ENCODE measurements around the gene ZNF217. TPM values are rescaled to one million over a fixed set of nuclear protein-coding genes. Genes with fewer than 3 reads are reported as not detected.
A peak's percentile ranks its signal among the peaks of the same experiment; 100 is the strongest.
"Not testable (repeated sequence)": the region's sequence is repeated elsewhere in the genome, so short reads cannot be mapped to it uniquely, and the experiment has no call there.

The ZNF217 gene
- total and polyA plus RNA-seq, 7 donors = 1.7 to 8.1 (median 4.3) TPM

- DNase-seq = not testable (repeated sequence)
- WGBS, 3 donors = 23 to 35% (median 34%) methylated on average over 12 of the region's 12 CpGs
Observed at GRCh38 chr20:53589321-53590065, 4.1 kb downstream of the ZNF217 start.

DNA sequence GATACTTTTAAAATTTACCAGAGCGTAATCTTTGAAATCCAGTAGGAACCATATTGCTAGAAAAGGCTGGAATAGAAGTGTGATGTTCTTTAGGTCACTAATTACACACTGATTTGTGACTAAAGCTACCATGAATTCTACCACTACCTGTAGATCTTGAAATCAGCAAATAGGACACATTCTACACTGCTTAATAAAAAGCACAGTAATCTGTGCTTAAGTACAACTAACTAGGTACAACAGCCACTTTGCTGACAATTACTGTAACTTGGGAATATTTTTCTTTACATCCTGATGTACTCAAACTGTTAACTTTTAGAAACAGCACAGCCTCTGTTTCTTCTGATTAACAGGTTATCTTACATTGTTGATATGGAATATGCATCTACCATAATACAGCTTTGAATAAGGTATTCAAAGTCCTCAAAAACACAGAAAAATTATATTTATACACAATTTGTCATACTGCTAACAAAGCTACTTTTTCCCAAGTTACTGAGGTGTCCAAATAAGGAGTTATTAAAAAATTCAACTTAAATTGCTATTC, 6.4 kb downstream of the ZNF217 start:
- WGBS, 3 donors = 95 to 97% (median 97%) methylated on average over 1 of the region's 1 CpG
- peaks cover 12% of the 10 kb centered on the region for H3K4me1 ChIP-seq
- intact Hi-C loops (cut with DNase I); ATAC-seq; H3K4me3 ChIP-seq; H3K9me3 ChIP-seq; H3K27me3 ChIP-seq (ENCODE audit: insufficient read depth in 3 of 3, low read length in 2 of 3); DNase-seq; H3K36me3 ChIP-seq (ENCODE audit: insufficient read depth in 1 of 2, low read depth in 1 of 2); H3K27ac ChIP-seq: not testable (repeated sequence)

More at GRCh38 chr20:53589321-53590065, 4.1 kb downstream of the ZNF217 start:
- Histone ChIP-seq H3K27ac (peak overlapping the region; percentile 55), H3K4me3 (peak overlapping the region; percentile 39)
- H3K4me1 ChIP-seq; H3K27me3 ChIP-seq (ENCODE audit: insufficient read depth in 3 of 3, low read length in 2 of 3); H3K36me3 ChIP-seq (ENCODE audit: insufficient read depth in 1 of 2, low read depth in 1 of 2); H3K9me3 ChIP-seq; ATAC-seq; intact Hi-C loops (cut with DNase I): not testable (repeated sequence)

DNA sequence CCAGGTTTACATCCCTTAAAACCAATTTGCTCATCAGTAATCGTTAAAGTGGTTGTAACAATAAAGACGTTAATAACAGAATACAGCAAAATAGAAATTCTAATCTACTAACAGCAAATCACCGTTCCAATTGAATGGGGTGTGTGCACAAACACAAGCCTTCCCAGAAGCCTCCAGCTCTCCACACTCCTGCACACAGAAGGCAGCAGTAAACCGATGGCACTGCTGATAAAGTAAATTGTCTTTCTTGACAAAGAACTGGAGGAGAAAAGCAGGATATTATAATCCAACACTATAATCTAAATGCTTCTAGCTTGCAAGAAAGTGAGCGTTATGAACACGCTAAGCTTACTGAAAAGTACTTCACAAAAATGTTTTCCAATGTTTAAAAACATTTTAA, 7.0 kb downstream of the ZNF217 start:
- Histone ChIP-seq H3K9me3 (no peaks in the 10 kb centered on the region), H3K4me3 (no peak overlapping the region), H3K4me1 (peaks cover 12% of the 10 kb centered on the region), H3K27me3 (ENCODE audit: insufficient read depth in 3 of 3, low read length in 2 of 3) (no peaks in the 10 kb centered on the region), H3K27ac (no peak overlapping the region), H3K36me3 (ENCODE audit: insufficient read depth in 1 of 2, low read depth in 1 of 2) (peaks cover 2 to 12% of the 10 kb centered on the region in 2 donors)
- intact Hi-C loops (cut with DNase I) = no loop called here
- TF ChIP-seq, protein P1, sequence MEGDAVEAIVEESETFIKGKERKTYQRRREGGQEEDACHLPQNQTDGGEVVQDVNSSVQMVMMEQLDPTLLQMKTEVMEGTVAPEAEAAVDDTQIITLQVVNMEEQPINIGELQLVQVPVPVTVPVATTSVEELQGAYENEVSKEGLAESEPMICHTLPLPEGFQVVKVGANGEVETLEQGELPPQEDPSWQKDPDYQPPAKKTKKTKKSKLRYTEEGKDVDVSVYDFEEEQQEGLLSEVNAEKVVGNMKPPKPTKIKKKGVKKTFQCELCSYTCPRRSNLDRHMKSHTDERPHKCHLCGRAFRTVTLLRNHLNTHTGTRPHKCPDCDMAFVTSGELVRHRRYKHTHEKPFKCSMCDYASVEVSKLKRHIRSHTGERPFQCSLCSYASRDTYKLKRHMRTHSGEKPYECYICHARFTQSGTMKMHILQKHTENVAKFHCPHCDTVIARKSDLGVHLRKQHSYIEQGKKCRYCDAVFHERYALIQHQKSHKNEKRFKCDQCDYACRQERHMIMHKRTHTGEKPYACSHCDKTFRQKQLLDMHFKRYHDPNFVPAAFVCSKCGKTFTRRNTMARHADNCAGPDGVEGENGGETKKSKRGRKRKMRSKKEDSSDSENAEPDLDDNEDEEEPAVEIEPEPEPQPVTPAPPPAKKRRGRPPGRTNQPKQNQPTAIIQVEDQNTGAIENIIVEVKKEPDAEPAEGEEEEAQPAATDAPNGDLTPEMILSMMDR (IDR thresholded peaks at IDR 0.05) = no peak
- 66 to 71% (median 71%) methylated on average over 6 of the region's 6 CpGs for WGBS, 3 donors
- DNase-seq (no peak), ATAC-seq (no peak)

- H3K4me1 ChIP-seq = peaks cover 14% of the 10 kb centered on the region
- 76 to 93% (median 87%) methylated on average over 5 of the region's 5 CpGs for WGBS, 3 donors
- H3K4me3 ChIP-seq; ATAC-seq; H3K27ac ChIP-seq; intact Hi-C loops (cut with DNase I); H3K27me3 ChIP-seq (ENCODE audit: insufficient read depth in 3 of 3, low read length in 2 of 3); DNase-seq; H3K9me3 ChIP-seq: not testable (repeated sequence)
- H3K36me3 ChIP-seq (ENCODE audit: insufficient read depth in 1 of 2, low read depth in 1 of 2) = peaks cover 2 to 15% of the 10 kb centered on the region in 2 donors
Observed at GRCh38 chr20:53585910-53586309, 7.7 kb downstream of the ZNF217 start.

- H3K27me3 ChIP-seq (ENCODE audit: insufficient read depth in 3 of 3, low read length in 2 of 3); H3K9me3 ChIP-seq; H3K27ac ChIP-seq; intact Hi-C loops (cut with DNase I); DNase-seq; H3K4me3 ChIP-seq; ATAC-seq: not testable (repeated sequence)
- Histone ChIP-seq H3K36me3 (ENCODE audit: insufficient read depth in 1 of 2, low read depth in 1 of 2) (peaks cover 2 to 18% of the 10 kb centered on the region in 2 donors), H3K4me1 (peaks cover 22% of the 10 kb centered on the region)
- WGBS, 3 donors = 92 to 93% (median 93%) methylated on average over 6 of the region's 6 CpGs
Observed at GRCh38 chr20:53585004-53585569, 8.6 kb downstream of the ZNF217 start.

- H3K27ac ChIP-seq = not testable (repeated sequence)
- H3K4me1 ChIP-seq = peaks cover 27% of the 10 kb centered on the region
Observed at GRCh38 chr20:53584550-53584913, 9.1 kb downstream of the ZNF217 start.

GRCh38 chr20:53583660-53584549, 9.7 kb downstream of the ZNF217 start:
- H3K4me3 ChIP-seq; intact Hi-C loops (cut with DNase I); ATAC-seq; DNase-seq; H3K27me3 ChIP-seq (ENCODE audit: insufficient read depth in 3 of 3, low read length in 2 of 3); H3K9me3 ChIP-seq: not testable (repeated sequence)
- 34 to 43% (median 36%) methylated on average over 3 of the region's 3 CpGs for WGBS, 3 donors
- Histone ChIP-seq H3K36me3 (ENCODE audit: insufficient read depth in 1 of 2, low read depth in 1 of 2) (peaks cover 2 to 18% of the 10 kb centered on the region in 2 donors), H3K4me1 (peaks cover 33% of the 10 kb centered on the region), H3K27ac (peak overlapping the region; percentile 41)

More at GRCh38 chr20:53584550-53584913, 9.1 kb downstream of the ZNF217 start:
- peaks cover 2 to 18% of the 10 kb centered on the region in 2 donors for H3K36me3 ChIP-seq (ENCODE audit: insufficient read depth in 1 of 2, low read depth in 1 of 2)
- H3K4me3 ChIP-seq; intact Hi-C loops (cut with DNase I); ATAC-seq; H3K9me3 ChIP-seq; H3K27me3 ChIP-seq (ENCODE audit: insufficient read depth in 3 of 3, low read length in 2 of 3); DNase-seq: not testable (repeated sequence)
- 69 to 90% (median 72%) methylated on average over 3 of the region's 3 CpGs for WGBS, 3 donors

All from psoas muscle (tissue), 8 donors.